Measurements from ENCODE around the gene XPO4. TPM values are rescaled to one million over a fixed set of nuclear protein-coding genes. Genes with fewer than 3 reads are reported as not detected.

Gene XPO4
- total RNA-seq, 1 experiment from 2014 or later, result 25.2 TPM

DNA sequence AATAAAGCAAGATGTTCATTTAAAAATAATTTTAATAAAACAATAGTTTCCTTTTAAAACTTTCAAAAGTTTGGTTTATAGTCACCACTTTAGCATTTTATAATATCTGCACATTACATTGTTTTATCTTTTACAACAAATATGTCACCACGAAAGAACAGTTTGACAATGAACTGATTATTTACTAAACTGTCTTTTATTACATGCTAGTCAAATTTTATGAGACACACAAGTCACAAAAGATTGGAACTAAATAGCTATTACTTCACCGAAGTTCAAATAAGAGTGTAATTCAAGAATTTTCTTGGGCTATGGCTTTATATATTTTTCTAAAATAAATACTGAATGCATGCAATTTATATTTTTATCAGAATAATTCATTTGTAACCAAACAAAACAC lies 71.3 kb downstream of the XPO4 start:
- DNase-seq (ENCODE audit: extremely low read depth, low read depth), result no peak

DNA sequence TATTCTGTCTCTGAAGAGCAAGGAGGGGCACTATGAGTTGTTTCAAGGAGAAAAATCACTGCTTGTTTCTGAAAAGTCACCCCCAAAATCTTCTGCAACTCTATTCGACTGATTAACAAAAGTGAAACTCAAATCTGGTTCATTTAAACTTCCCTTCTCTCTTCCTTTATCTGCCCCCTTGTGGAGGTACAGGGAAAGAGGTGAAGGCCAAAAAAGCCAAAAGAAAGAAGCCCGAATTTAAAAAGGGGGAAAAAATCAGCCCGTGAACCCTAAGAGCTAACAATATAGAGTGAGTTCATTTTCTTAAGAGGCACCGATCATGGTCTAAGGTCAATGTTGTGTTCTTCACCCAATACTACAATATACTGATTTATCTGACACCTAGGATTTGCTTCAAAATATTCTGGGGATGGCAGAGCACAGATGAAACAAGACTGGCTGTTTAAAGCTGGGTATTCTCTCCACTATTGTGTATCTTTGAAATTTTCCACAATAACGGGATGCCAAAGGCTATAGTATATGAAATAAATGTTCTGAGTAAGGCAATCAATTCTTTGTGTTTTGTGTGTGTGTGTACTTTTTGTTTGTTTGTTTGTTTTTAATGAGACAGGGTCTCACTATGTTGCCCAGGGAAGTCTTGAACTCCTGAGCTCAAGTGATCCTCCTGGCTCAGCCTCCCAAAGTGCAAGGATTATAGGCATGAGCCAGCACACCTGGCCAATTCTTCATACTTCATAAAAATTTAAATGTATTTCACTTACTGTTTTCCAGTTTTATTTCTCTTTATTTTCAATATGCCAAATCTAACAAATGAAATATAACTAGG lies 73.8 kb downstream of the XPO4 start:
- peak; percentile 45 for DNase-seq (ENCODE audit: extremely low read depth, low read depth)

DNA sequence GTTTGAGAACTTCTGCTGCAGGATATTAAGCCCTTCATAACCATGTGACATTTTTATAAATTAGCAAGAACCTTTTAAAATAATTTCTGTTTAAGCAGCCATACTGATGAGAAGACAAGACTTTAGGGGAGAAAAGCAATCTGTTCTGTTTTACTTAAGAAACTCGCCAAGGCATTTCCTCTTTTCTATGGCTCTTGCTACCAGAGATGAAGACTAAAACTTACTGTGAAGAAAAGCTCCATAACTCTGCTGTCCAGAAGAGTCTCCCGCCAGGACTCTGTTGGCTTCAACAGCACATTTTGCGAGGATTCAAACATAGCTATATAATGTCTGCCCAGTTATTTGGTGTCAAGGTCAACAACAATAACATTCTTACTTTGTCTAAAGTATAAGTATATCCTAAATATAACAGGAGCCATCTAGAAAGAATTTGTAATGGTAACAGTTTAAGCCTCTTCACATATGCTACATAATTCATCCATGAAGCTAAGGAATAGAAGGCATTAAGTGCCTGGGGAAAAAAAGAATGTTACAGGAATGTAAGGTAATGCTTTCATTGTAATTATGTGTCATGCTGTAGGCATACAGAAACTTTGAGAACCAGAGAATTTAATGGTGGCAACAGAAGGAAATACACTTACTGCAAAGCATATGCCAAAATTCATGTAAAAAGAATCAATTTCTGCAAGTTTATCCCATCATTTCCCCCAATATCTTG lies 75.5 kb downstream of the XPO4 start:
- DNase-seq (ENCODE audit: extremely low read depth, low read depth), result no peak

DNA sequence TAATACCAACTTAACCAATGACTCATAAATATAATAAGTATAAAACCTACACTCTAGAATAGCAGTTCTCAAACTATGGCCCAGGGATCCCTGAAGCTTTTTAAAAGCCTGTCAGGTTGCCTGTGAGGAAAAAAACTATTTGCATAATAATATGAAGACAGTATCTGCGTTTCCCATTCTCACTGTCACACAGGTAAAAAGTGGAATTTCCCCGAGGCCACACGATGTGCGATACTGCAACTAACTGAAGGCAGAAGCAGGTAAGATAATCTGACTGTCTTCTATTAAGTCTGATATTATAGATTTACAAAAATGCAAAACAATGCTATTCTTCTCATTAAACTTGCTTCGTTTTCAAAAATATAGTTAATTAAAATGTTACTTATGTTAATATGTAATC lies 76.2 kb downstream of the XPO4 start:
- no peak for DNase-seq (ENCODE audit: extremely low read depth, low read depth)

DNA sequence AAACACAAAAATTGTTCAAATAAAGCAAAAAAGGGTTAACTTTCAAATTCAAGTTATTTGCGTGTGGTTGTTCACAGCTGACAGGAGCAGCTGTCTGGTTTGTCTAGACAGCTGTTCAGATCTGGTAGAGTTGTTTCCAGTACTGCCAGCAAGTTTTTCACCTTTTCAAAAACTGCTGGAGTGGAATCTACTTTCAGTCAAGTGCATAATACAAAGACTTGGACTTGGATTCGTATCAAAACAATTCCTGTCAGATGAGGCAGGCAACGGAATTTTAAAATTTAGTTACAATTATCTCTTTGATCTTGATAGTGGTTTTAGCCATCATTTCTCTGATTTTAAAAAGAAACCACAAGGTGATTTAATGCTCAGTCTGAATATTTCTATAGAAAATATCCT lies 77.1 kb downstream of the XPO4 start:
- no peak for DNase-seq (ENCODE audit: extremely low read depth, low read depth)

DNA sequence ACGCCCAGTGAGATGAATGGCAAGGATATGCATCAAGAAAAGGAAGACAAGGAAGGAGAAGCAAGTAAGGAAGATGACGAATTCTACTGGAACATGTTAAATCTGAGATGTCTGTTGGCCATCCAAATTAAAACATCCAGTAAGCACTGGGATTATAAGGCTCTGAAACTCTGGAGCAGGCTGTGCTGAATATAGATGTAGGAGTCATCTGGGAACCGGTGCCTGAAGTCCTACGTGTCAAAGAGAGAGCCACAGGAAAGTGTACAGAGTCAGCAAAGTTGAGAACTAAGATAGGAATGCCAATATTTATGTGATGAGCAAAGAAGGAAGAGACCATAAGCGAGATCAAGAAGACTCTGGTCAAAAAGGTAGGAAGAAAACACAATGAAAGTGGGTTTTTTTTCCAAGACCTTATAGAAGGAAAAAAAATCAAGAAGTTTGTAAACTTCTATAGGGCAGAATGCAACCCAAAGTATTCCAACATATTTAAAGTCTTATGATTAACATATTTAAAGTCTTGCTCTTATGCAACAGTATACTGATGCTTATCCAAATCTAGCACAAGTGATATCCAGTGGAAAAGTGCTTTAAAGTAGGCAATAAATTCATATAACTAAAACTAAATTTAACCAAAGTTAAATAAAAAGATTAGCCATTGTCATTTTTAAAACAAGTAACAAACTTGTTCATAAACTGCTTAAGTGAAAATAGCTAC lies 77.6 kb downstream of the XPO4 start:
- DNase-seq (ENCODE audit: extremely low read depth, low read depth), result no peak

DNA sequence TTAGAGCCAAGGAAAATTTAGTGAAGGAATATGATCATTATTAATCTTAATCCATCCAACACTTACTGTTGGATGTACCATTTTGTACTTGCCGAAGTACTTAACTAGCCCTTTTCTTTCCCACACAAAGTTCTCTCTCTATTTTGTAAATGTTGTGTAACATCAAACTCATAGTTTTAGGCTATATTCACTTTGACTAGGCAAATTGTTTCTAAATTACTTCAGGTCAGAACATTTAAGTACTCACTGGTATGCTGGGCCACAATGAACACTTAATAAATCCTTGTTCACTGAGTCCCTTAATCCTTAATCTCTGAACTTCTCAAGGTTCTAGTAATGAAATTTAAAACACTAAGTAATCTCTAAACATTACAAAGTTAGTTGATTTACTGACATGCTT lies 79.5 kb downstream of the XPO4 start:
- no peak for DNase-seq (ENCODE audit: extremely low read depth, low read depth)

DNA sequence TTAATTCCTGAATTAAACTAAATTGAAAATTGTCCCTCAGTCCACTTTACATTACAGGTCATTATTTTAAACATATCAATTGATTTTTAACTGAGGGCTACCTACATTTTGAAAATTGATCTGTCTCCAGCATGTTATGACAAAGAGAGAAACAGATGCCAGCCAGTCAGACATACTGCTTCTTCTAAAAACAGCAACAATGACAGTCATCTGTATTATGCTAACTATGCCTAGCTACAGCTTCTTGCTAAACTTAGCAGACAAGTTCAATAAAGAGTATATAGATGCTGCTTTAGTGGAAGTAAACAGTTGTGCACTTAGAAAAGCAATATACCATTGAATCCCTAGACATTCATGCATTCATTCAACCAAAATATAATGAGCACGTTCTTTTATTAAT lies 80.1 kb downstream of the XPO4 start:
- DNase-seq (ENCODE audit: extremely low read depth, low read depth), result no peak

DNA sequence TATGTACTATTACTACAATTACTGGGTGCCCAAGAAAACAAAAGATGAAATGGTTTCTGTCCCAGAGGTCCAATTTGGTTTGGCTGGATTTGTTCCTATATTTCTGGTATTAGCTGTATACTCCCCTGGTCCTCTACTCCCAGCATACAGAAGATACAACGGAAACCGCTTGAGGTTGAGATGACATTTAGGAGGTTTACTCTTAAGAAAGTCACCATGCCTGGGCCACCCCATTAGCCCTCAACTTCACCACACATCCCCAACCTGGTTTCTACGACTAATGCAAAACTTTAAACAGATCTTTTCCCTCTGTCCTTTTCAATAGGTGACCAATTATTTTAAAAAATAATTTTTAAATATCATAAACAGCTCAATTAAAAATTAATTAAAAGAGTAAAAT lies 82.8 kb downstream of the XPO4 start:
- no peak for DNase-seq (ENCODE audit: extremely low read depth, low read depth)

DNA sequence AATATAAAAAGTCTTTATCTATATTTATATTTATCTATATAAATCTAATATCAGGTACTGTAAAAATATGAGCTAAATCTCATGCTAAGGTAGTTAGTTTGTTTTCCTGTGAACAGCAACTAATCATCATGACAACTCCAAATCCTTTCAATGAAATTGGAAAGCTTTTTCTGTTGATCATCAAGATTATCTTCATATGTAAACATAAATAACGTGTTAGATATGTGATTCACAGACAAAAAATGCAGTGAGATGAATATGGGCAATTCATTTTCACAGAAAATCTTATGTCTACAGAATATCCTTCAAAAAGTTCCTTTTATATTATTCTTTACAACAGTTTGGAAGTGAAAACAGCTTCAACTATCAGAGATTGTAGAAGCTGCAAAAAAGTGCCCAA lies 87.1 kb downstream of the XPO4 start:
- DNase-seq (ENCODE audit: extremely low read depth, low read depth), result no peak

DNA sequence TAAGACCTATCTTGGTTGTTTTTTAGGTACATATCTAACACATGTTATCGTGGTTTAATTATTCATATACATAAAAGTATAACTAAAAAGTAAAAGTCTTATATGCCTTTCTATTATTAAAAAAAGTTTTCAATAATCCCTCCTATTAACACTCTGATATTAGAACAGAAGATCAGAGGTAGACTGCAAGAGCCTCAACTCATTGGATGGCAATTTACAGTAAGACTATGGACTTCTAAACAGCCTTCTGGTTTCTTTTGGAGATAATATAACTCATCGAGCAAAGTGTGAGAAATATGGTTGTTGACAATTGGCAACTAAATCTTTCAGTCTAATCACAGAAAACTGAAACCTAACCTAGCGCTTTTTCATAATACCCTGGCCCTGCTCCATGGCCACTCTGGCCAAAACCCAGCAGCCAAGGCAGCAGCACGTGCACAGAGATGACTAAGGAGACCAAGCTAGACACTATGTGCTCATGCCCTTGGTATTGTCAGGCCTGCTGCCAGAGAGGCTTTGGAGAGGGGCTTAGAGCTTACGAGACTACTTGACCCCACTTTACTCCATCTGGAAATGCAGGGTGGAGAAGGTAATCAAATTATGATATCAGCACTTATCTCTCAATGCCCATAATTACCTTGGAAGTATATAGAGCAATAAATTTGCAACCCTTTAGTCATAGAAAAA lies 88.2 kb downstream of the XPO4 start:
- DNase-seq (ENCODE audit: extremely low read depth, low read depth), result no peak

DNA sequence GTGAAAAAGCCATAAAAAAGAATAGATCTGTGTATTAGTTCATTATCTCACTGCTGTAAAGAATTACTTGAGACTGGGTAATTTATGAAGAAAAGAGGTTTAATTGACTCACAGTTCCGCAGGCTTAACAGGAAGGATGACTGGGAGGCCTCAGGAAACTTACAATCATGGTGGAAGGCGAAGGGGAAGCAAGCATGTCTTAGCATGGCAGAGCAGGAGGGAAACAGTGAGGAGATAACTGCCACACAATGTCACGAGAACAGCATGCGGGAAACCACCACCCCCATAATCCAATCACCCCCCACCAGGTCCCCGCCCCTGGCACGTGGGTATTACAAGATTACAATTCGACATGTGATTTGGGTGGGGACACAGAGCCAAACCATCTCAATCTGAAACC lies 89.7 kb downstream of the XPO4 start:
- DNase-seq (ENCODE audit: extremely low read depth, low read depth), result no peak

DNA sequence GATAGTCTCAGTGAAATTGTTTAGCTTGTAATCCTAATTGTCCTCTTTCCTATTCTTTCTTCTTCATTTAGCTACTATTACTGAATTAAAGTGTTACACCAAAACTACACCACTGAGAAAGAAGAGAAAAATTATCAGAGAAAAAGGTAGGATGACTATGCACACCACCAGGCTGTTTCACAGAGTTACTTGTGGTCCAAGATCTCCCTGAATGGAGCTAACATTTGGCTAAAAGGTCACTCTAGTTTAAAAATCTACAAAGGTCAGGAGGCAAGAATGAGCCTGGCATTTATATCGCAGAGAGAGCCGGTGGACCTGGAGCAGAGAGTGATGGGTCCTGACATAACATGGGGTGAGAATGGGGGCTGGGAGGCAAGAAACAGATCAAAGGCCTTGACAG lies 91.7 kb downstream of the XPO4 start:
- DNase-seq (ENCODE audit: extremely low read depth, low read depth), result no peak

DNA sequence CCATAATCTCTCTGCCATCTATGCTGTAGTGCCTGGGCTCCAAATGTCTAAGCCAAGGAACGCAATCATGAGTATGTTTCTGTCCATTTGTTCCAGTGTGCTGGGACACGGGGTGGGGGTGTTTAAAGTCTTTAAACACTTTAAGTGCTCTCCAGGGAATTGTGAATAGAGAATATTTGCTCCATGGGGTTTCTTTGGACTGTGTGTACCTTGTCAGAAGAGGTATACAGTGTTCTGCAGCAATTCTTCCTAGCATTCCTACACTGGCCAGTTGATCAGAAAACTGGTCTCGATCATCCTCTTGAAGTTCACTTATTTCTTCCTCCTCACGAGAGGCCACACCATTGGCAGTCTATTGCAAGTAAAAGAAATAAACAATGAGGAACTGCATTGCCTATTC lies 93.7 kb downstream of the XPO4 start:
- DNase-seq (ENCODE audit: extremely low read depth, low read depth), result no peak

DNA sequence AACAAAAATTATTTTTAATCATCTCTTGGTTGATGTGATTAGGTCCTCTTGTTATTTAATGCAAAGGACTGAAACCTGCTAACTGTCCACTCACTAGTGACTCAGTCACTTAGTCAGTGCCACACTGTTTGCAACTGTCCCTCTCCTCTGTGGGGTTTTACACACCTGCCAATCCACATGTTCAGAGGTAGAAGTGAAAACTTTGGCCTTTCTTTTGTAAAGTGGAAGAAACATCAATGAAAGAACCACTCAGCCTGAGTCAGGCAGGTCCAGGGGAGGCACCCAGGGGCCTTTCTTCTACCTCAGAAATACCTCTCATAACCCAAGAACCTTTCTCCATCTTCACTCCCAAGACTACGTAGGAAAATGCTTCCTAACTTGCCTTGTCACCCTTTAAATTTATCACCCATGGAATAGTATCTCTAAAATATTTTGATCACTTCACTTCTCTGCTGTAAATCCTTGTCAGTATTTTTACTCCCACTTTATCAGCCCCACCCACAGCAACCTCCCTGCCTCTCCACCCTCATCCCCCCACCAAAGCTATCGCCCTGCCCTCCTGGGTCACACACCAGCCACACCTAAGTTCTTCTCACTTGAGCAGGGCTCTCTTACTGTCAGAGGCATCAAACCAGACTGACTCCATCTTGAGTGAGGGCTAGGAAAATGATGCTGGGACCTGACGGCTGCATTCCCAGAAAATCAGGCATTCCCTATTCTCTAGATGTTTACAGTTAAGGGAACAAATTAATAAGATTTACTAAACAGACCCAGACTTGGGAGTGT lies 99.2 kb downstream of the XPO4 start:
- DNase-seq (ENCODE audit: extremely low read depth, low read depth), result no peak

DNA sequence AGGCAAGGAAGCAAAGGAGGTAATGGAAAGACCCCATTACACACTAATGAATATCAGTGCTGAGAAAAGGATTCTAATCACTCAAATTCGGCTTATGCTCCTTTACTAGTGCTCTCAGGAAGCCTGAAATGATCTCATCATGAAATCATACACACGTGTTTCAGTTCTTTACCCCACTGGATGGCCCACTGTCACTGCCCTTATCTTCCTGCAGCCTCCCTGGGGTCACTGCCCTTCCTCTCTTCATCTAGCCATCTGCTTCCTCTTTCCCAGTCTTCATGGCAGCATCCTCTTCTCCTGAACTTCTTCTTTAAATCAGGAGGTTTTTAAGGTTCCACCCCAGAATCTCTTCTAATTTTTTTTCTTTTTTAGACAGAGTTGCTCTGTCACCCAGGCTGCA lies 100.8 kb downstream of the XPO4 start:
- DNase-seq (ENCODE audit: extremely low read depth, low read depth), result no peak

DNA sequence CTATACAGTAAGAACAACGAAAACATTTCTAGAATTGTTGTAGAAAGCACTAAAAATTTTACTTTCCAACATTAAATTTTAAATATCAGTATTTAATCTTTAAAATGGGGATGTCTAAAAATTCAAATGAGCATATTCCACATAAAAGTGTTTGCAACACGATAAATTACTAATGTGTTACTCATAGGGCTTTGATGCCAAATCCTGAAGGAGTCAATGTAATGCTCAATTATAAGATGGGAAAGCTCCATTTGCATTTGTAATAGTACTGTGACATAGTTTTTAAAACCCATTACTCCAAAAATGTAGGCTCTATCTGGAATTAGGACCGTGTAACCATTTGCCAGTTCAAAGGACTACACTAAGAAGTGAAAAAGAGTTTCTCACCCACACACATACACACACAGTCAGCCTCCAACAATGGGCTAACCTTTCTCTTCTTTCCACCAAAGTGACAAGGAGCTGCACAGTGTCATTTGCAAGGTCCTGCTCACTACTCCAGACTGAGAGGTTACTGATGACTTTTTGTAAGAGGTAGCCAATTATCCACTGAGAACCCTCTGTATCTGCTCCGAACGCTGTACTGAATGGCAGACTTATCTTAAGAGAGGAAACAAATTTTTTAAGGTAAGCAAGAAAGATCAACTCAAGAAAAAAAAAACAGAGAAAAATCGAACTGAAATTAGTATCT lies 102.7 kb downstream of the XPO4 start:
- no peak for DNase-seq (ENCODE audit: extremely low read depth, low read depth)

DNA sequence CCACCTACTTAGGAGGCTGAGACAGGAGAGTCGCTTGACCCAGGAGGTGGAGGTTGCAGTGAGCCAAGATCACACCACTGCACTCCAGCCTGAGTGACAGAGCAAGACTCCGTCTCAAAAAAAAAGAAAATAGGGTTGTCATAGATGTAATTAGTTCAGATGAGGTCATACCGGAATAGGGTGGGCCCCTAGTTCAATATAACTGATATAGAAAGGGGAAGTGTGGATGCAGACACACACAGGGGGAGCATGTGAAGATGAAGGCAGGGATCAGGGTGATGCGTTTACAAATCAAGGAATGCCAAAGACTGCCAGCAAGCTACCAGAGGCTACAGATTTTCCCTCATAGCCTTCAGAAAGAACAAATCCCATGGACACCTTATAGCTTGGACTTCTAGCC lies 104.5 kb downstream of the XPO4 start:
- no peak for DNase-seq (ENCODE audit: extremely low read depth, low read depth)

DNA sequence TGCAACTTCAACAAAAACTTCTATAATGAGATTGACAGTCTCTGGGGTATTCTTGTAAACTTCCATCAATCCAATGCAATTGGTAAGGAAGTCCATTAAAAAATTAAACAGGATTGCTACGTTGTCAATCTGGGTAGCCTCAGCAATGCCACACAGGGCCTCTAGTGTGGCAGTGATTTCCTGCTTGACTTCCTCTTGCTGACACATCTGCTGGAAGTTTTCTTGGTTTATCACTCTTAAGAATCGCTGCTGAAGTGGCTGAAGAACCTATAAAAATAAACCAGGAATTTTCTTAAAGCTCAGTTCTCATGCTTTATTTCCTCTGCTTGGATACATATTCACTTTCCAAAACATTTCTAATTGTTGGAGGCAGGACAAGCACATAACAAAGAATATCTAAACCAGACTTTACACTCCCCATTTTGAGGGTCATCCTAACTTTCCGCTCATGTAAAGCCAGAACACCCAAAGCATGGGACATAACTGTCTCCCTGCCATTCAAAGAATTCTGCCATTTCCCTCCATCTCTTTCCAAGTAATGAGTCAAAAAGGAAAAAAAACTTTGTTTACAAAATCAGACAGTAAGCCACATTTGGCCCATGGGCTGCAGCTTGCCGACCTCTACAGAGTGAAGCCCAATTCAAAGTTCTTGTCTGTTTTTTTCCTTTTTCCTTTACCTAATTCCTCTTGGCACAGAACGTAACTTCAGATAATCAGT lies 105.6 kb downstream of the XPO4 start:
- DNase-seq (ENCODE audit: extremely low read depth, low read depth), result no peak

Data from NCI-H460 (cell line).